ENCODE data around the gene THAP4. TPM values are rescaled to one million over a fixed set of nuclear protein-coding genes. Genes with fewer than 3 reads are reported as not detected.

The THAP4 gene
- total RNA-seq, 2 experiments from 2014 or later, result 32.3 to 37.4 TPM

DNA sequence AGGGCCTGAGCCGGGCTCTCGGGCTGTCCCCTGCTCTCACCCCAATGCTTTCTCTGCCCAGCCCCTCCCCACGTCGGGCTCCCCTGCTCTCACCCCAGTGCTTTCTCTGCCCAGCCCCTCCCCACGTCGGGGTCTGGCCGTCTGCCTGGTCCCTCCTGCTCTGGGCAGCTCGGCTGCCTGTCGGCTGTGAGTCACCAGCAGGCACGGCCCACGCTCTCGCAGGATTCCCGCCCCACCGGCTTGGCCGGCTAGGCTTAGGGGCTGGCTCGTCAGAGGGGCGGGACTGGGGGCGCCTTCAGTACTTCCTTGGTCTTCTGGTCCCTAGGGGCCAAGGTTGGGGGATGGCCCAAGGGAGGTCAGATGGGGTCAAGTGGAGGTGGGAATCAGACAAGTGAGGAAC lies 75.1 kb downstream of the THAP4 start:
- peaks cover 3% of the 10 kb centered on the region for H3K4me1 Mint-ChIP-seq (ENCODE audit: low read depth)
- CTCF ChIA-PET, result no interaction called here
- ATAC-seq, result no peak
- peaks cover 2% of the 10 kb centered on the region for H3K36me3 Mint-ChIP-seq (ENCODE audit: low read depth)
- POLR2A ChIA-PET, result no interaction called here
- H3K27ac Mint-ChIP-seq, result no peak overlapping the region
- H3K4me3 Mint-ChIP-seq, result no peak overlapping the region
- DNase-seq, result no peak
- H3K9me3 Mint-ChIP-seq (ENCODE audit: insufficient read depth), result no peaks in the 10 kb centered on the region
- H3K27me3 Mint-ChIP-seq (ENCODE audit: low read depth), result peaks cover 23% of the 10 kb centered on the region

DNA sequence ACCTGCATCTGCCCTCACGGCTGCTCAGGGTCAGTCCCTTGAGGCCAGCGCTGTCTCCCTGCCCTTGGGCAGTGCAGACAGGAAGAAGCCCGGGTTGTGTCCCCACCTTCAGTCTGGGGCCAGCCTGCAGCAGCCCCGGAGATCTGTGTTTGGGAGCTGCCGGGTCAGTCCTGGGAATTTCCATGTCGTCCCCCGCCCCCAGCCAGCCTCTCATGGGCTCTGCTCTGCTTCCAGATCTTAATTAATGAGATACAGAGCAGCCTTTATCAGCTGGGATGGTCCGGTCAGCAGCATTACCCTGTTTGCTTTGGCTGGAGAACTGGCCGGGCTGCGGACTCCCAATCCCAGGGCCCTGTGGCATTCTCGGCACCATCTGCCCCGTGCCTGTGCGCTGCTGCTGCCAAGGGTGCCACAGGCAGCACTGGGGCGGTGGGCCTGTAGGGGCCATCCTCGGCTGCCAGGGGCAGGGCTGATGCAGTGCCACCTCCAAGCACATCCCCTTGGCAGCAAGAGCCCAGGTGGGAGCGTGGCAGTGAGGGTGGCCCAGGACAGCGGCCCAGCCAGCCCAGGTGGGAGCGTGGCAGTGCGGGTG lies 76.0 kb downstream of the THAP4 start:
- CTCF ChIA-PET, result no interaction called here
- POLR2A ChIA-PET, result no interaction called here
- peaks cover 4% of the 10 kb centered on the region for H3K36me3 Mint-ChIP-seq (ENCODE audit: low read depth)

DNA sequence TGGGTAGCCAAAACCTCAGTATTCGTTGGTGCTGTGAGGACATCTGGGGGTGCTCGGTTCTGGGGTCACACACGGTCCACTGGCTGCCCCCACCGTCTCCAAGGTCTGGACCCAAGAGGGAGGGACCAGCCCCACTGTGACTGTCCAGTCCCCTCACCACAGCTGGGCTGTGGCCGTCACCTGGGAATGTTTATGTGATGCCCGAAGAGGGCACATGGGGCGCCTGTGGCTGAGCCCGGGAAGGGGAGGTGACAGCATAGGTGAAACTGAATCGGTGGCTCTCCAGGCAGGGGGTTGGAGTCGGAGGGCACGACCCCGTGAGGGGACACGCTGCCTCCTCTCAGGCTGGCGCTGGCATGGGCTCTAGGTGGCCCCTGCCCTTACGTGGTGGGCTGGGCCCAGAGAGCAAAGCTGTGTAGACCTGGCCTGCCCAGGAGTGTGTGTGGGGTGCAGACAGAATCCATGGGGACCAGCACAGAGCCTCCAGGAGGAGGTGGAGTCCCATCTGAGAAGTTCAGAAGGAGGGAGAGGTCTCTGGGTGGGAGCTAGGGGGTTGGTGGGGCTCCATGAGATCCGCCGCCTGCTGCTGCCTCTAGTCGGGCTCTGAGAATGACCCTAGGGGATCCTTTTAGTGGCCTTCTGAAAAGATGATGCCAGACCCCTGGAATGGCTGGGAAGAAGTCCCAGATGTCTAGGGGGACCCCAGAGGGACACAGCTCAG lies 76.6 kb downstream of the THAP4 start:
- Mint-ChIP-seq H3K36me3 (ENCODE audit: low read depth) (peaks cover 4% of the 10 kb centered on the region), H3K27ac (no peak overlapping the region), H3K9me3 (ENCODE audit: insufficient read depth) (no peaks in the 10 kb centered on the region), H3K27me3 (ENCODE audit: low read depth) (peaks cover 26% of the 10 kb centered on the region), H3K4me1 (ENCODE audit: low read depth) (peaks cover 11% of the 10 kb centered on the region), H3K4me3 (peak overlapping the region; percentile 28)
- POLR2A ChIA-PET, result no interaction called here
- no peak for ATAC-seq
- CTCF ChIA-PET, result no interaction called here
- no peak for DNase-seq

More for the DNA sequence above, 76.0 kb downstream of the THAP4 start:
- no peak for DNase-seq
- Mint-ChIP-seq H3K27me3 (ENCODE audit: low read depth) (peaks cover 26% of the 10 kb centered on the region), H3K4me1 (ENCODE audit: low read depth) (peaks cover 4% of the 10 kb centered on the region), H3K27ac (no peak overlapping the region), H3K4me3 (no peak overlapping the region), H3K9me3 (ENCODE audit: insufficient read depth) (no peaks in the 10 kb centered on the region)
- no peak for ATAC-seq

DNA sequence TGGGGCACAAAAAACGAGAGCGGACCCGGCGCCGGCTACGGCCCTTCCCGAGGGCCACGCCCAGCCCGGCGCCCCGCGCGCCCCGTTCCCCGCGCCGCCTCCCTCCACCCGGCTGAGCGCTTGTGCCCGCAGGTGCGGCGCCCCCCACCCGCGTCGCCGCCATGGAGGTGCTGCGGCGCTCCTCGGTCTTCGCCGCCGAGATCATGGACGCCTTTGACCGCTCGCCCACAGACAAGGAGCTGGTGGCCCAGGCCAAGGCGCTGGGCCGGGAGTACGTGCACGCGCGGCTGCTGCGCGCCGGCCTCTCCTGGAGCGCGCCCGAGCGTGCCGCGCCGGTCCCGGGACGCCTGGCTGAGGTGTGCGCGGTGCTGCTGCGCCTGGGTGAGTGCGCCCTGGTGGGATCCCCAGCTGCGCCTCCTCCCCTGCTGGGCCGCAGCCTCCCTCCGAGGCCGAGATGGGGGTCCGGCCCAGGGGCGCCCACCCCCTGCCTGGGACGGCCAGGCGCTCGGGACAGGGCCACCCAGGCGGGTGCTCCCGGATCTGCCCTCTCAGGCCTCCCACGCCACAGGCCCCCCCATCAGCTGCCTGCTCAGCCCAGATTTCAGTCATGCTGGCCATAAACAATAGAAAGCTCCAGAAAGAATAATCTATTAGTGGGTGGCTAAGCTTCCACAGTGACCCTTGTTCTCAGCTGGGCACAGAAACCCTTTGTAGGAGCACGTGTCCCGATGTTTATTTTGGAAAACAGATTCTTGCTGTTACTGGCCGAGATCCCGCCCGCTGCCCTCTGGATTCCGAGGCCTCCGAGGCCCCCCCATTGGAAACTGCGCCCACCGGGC lies 77.4 kb downstream of the THAP4 start:
- peaks cover 4% of the 10 kb centered on the region for H3K36me3 Mint-ChIP-seq (ENCODE audit: low read depth)
- peaks cover 26% of the 10 kb centered on the region for H3K27me3 Mint-ChIP-seq (ENCODE audit: low read depth)
- CTCF ChIA-PET, result no interaction called here
- ATAC-seq, result peak; percentile 45
- peaks cover 11% of the 10 kb centered on the region for H3K4me1 Mint-ChIP-seq (ENCODE audit: low read depth)
- peak overlapping the region; percentile 28 for H3K4me3 Mint-ChIP-seq
- H3K9me3 Mint-ChIP-seq (ENCODE audit: insufficient read depth), result no peaks in the 10 kb centered on the region
- DNase-seq, result no peak
- POLR2A ChIA-PET, result no interaction called here
- H3K27ac Mint-ChIP-seq, result no peak overlapping the region

GRCh38 chr2:241558532-241559322 lies 78.2 kb downstream of the THAP4 start, which contains the start of gene BOK:
Gene BOK (plus strand): TSS chr2:241558745. CDS start chr2:241559484, 739 bp downstream.
- peaks cover 11% of the 10 kb centered on the region for H3K4me1 Mint-ChIP-seq (ENCODE audit: low read depth)
- DNase-seq, result no peak
- H3K9me3 Mint-ChIP-seq (ENCODE audit: insufficient read depth), result no peaks in the 10 kb centered on the region
- ATAC-seq, result peak; percentile 55
- ChIA-PET POLR2A (no interaction called here), CTCF (no interaction called here)
- peaks cover 4% of the 10 kb centered on the region for H3K36me3 Mint-ChIP-seq (ENCODE audit: low read depth)
- H3K27me3 Mint-ChIP-seq (ENCODE audit: low read depth), result peaks cover 29% of the 10 kb centered on the region
- no peak within 1 kb of the TSS for H3K27ac Mint-ChIP-seq
- peak within 1 kb of the TSS; percentile 39 for H3K4me3 Mint-ChIP-seq

- Mint-ChIP-seq H3K27me3 (ENCODE audit: low read depth) (peaks cover 29% of the 10 kb centered on the region), H3K36me3 (ENCODE audit: low read depth) (peaks cover 4% of the 10 kb centered on the region), H3K27ac (no peak overlapping the region), H3K4me1 (ENCODE audit: low read depth) (peaks cover 11% of the 10 kb centered on the region), H3K9me3 (ENCODE audit: insufficient read depth) (no peaks in the 10 kb centered on the region), H3K4me3 (no peak overlapping the region)
- CTCF ChIA-PET, result no interaction called here
- POLR2A ChIA-PET, result no interaction called here
- DNase-seq (no peak), ATAC-seq (no peak)
These were observed 80.2 kb downstream of the THAP4 start for GRCh38 chr2:241556746-241557145.

- Mint-ChIP-seq H3K4me1 (ENCODE audit: low read depth) (peaks cover 11% of the 10 kb centered on the region), H3K4me3 (no peak overlapping the region), H3K9me3 (ENCODE audit: insufficient read depth) (no peaks in the 10 kb centered on the region), H3K27ac (no peak overlapping the region), H3K36me3 (ENCODE audit: low read depth) (peaks cover 4% of the 10 kb centered on the region), H3K27me3 (ENCODE audit: low read depth) (peaks cover 29% of the 10 kb centered on the region)
- POLR2A ChIA-PET, result interaction anchor here (0.7 kb wide), 1 partner anchor 83 kb away, joined by 3 read pairs; no protein-coding TSS in a partner anchor
- CTCF ChIA-PET, result no interaction called here
- ATAC-seq, result no peak
- DNase-seq, result no peak
These were observed 81.2 kb downstream of the THAP4 start for GRCh38 chr2:241555711-241556110.

- H3K4me1 Mint-ChIP-seq (ENCODE audit: low read depth), result peaks cover 11% of the 10 kb centered on the region
- H3K36me3 Mint-ChIP-seq (ENCODE audit: low read depth), result peaks cover 4% of the 10 kb centered on the region
- H3K27ac Mint-ChIP-seq, result no peak overlapping the region
- peaks cover 22% of the 10 kb centered on the region for H3K27me3 Mint-ChIP-seq (ENCODE audit: low read depth)
- DNase-seq, result no peak
- CTCF ChIA-PET, result no interaction called here
- no peak overlapping the region for H3K4me3 Mint-ChIP-seq
- POLR2A ChIA-PET, result interaction anchor here (0.7 kb wide), 1 partner anchor 84 kb away, joined by 3 read pairs; no protein-coding TSS in a partner anchor
- no peaks in the 10 kb centered on the region for H3K9me3 Mint-ChIP-seq (ENCODE audit: insufficient read depth)
- ATAC-seq, result no peak
These were observed 82.2 kb downstream of the THAP4 start for GRCh38 chr2:241554610-241555322.

- CTCF ChIA-PET, result no interaction called here
- peaks cover 4% of the 10 kb centered on the region for H3K36me3 Mint-ChIP-seq (ENCODE audit: low read depth)
- ATAC-seq, result no peak
- POLR2A ChIA-PET, result no interaction called here
- no peak for DNase-seq
- peaks cover 24% of the 10 kb centered on the region for H3K27me3 Mint-ChIP-seq (ENCODE audit: low read depth)
- H3K27ac Mint-ChIP-seq, result peak overlapping the region; percentile 13
- peaks cover 11% of the 10 kb centered on the region for H3K4me1 Mint-ChIP-seq (ENCODE audit: low read depth)
- no peaks in the 10 kb centered on the region for H3K9me3 Mint-ChIP-seq (ENCODE audit: insufficient read depth)
- H3K4me3 Mint-ChIP-seq, result no peak overlapping the region
These were observed 83.0 kb downstream of the THAP4 start for GRCh38 chr2:241553981-241554380.

DNA sequence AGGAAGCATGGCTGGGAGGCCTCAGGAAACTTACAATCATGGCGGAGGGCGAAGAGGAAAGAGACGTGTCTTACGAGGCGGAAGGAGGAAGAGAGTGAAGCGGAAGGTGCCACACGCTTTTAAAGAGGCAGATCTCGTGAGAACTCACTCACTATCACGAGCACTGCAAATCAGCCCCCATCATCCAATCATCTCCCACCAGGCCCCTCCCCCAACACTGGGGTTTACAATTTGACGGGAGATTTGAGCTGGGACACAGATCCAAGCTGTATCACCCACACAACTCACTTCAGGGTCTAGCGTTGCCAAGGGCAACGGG lies 83.5 kb downstream of the THAP4 start:
- ATAC-seq (no peak), DNase-seq (no peak)
- CTCF ChIA-PET, result no interaction called here
- POLR2A ChIA-PET, result no interaction called here
- Mint-ChIP-seq H3K27me3 (ENCODE audit: low read depth) (peaks cover 24% of the 10 kb centered on the region), H3K27ac (no peak overlapping the region), H3K4me3 (no peak overlapping the region), H3K9me3 (ENCODE audit: insufficient read depth) (no peaks in the 10 kb centered on the region), H3K4me1 (ENCODE audit: low read depth) (peaks cover 11% of the 10 kb centered on the region), H3K36me3 (ENCODE audit: low read depth) (peaks cover 4% of the 10 kb centered on the region)

DNA sequence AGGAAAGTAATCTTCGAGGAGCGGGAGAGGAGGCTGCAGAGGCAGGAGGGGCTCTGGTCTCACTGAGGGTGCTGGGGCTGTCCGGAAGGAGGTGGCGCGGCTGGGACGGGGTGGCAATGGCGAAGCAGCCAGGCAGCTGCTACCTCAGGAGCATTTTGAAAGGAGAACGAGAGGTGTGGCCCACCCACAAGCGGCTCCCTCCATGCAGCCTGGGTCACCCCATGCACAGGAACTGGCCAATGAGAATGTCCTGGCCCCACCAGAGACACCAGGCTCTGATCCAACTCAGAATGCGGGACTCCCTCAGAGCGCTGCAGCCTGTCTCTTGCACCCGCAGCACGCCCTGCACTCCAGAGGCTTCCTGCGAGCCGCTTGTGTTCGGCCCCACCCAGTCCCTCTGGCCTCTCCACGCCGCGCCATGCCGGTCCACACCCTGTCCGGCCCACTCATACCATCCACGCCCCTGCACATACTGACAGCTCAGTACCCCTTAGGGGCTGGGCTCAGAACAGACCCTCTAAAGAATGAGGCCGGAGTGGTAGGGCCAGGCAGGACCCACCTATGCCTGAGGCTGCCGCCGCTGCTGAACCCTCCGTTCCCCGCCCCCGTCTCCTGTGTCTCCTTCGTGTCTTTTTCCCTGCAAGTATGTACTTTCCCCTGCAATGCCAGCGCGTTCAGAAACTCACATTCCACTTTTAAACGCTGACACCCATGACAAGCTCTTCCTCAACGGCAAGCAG lies 84.8 kb downstream of the THAP4 start:
- Mint-ChIP-seq H3K27me3 (ENCODE audit: low read depth) (peaks cover 14% of the 10 kb centered on the region), H3K4me3 (no peak overlapping the region), H3K27ac (no peak overlapping the region), H3K4me1 (ENCODE audit: low read depth) (peaks cover 7% of the 10 kb centered on the region), H3K9me3 (ENCODE audit: insufficient read depth) (no peaks in the 10 kb centered on the region), H3K36me3 (ENCODE audit: low read depth) (peaks cover 1% of the 10 kb centered on the region)
- ChIA-PET CTCF (no interaction called here), POLR2A (no interaction called here)
- no peak for DNase-seq
- ATAC-seq, result no peak
